Stimulated activated CD8-positive, alpha-beta memory T cell treated with anti-CD3 and anti-CD28 coated beads, Interleukin-15, amount 100 ng/mL, for 24 hours (primary cell): ENCODE results near the gene TIMP3.
"Not testable (repeated sequence)": the region's sequence is repeated elsewhere in the genome, so short reads cannot be mapped to it uniquely, and the experiment has no call there.

Experiments used
- DNase-seq: peaks from one replicate; pipeline ENCODE4 v3.0.0-alpha.2; 2020; ENCODE audit warnings: low read depth

Gene TIMP3

DNA sequence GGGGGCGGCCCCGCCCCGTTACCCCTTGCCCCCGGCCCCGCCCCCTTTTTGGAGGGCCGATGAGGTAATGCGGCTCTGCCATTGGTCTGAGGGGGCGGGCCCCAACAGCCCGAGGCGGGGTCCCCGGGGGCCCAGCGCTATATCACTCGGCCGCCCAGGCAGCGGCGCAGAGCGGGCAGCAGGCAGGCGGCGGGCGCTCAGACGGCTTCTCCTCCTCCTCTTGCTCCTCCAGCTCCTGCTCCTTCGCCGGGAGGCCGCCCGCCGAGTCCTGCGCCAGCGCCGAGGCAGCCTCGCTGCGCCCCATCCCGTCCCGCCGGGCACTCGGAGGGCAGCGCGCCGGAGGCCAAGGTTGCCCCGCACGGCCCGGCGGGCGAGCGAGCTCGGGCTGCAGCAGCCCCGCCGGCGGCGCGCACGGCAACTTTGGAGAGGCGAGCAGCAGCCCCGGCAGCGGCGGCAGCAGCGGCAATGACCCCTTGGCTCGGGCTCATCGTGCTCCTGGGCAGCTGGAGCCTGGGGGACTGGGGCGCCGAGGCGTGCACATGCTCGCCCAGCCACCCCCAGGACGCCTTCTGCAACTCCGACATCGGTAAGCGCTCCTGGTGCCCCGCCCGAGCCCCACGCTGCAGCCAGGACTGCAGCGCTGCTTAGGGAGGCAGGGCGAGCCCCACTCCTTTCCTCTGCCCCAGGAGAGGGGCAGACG is at the start of gene TIMP3:
TSS of gene TIMP3 (plus strand) at position 169 of the 700 bp plus-strand sequence. CDS start at position 466, 297 bp downstream.
- no peak for DNase-seq

DNA sequence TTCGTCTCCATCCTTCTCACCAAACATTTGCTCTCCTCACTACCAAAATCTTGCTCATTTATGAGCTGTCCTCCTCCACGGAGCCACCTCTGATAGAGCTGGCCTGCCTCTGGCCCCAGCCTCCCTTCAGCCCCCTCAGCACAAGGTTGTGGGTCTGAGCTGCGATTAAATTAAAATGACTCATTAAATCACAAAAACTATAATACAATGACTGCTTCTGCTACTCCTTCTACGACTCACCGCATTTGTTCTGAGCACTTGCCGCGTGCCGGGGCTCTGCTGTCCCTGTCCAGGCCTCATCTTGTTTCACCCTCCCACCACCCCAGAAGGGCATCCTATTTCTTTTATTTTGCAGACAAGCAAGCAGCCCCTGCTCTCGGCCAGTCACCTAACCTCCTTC is 49.2 kb upstream of the TIMP3 start:
- no peak for DNase-seq

DNA sequence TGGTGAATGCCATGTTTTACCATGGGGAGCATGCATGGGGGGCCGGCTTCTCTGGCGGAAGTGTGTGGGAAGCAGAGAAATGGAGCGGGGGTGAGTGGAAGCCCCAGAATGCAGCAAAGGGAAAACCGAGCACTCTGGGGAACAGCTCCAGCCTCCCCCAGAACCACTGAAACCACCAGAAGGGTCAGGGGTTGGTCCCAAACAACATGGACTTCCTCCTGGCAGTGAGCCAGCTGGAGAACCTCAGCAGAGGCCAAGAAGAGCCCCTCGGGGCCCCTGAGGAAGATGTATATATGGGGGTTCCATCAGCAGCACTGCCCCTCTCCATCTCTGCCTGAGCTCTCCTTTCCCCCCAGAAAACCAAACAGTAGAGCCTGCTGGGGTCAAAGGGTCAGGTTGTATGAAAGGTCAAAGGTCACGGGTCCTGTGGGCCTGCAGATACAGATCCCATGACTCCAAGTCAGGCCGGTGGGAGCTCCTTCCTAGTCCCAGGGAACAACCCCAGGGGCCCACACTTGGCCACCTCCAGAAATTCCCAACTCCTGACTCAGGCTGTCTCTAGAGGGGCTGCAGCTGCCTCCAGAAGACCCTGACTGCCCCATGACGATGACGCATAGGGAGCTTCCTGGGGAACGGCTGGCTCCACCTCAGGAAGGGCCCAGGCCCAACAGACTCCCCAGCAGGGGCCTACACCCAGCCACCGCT is 48.5 kb upstream of the TIMP3 start:
- DNase-seq, result no peak

DNA sequence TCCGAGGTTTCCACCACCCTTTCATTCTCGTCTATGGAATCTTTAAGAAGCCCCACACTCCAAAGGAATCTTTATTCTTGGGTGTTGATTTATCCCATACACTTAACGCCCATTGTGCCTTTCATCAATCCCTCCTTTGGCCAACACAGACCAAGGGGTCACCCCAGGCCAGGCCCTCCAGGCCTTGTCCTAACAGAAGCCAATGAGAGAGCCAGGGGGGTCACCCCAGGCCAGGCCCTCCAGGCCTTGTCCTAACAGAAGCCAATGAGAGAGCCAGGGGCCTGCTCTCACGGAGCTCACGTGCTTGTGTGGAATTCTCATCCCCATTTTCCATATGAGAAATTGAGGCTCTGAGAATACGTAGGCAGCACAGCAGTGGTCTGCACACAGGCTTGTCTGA is 47.9 kb upstream of the TIMP3 start:
- DNase-seq, result no peak

DNA sequence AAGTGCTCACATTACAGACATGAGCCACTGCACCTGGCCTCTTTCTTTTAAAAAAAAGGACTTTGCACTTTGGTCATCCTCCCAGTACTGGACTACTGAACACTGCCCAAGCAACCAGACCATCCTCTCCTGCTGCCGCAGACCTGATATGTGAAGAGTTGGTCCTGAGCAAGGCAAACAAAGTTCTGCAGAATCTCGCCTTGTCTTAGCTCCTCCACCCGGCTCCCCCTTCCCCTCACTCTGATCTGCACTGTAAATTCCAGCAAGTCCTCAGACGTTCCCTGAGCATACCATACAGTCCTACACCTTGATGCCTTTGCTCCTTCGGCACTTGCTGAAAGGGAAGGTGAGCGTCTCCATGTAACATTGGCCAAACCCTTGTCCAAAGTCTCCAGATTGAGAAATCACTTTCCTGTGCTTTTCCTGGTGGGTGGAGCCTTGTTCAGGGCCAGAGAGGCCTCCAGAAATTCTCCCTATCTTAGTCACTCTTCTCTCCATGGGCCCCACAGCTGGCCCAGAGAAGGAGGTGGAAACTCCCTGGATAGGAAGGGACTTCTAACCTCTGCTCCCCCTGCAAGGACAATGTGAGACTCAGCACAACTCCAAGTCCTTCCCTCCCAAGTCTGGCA is 47.0 kb upstream of the TIMP3 start:
- no peak for DNase-seq

DNA sequence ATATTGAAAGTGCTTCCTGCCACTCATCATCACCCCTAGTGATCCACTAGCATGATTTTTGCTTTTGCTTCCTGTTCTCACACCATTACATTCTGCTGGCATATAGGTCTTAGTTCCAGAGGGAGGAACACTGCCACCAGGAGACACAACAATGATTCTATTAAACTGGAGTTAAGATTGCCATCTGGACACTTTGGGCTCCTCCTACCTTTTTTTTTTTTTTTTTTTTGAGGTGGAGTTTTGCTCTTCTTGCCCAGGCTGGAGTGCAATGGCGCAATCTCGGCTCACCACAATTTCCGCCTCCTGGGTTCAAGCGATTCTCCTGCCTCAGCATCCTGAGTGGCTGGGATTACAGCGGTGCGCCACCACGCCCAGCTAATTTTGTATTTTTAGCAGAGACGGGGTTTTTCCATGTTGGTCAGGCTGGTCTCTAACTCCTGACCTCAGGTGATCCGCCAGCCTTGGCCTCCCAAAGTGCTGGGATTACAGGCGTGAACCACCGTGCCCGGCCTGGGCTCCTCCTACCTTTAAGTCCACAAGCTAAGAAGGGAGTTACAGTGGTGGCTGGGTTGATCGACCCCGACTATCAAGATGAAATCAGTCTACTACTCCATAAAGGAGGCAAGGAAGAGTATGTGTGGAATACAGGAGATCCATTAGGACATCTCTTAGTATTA is 44.3 kb upstream of the TIMP3 start:
- DNase-seq, result not testable (repeated sequence)

DNA sequence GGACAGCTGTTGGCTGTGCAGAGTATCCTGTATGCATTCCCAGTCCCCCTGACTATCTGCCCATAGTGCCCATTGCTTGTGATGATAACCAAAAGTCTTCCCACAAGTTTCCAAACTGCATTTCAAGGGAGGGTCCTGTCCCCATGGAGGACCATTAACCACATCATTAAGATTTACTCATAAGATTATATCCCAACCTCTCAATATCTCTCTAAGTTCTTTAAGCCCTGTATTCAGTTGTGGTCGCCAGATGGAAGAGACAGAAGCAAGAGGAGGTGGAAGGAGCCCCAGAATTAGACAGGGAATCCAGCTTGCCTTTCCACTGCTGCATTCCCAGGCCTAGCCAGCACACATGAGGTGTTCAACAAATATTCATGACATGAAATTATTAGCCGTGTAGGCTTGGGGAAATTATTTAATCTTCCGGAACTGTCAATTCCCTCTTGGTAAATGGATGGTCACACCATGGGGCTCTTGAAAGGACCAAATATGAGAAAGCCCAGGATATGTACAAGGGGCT is 42.6 kb upstream of the TIMP3 start:
- no peak for DNase-seq

DNA sequence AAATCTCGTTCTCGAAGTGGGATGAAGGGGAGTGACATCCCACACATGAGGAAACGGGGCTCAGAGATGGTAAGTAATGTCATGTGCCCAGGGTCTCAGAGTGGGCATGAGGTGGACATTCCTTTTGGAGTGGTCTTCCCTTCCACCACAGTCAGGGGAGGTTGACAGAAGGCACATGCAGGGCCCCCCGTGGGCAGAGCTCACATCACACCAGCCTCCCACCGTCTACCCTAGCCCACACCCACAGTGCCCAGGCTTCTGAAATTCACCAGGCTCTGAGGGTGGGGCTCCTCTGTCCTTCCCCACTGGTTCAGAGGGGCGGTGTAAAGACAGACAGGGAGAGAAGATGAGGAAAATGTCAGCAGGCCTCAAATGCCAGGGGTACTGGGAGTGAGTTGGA is 41.1 kb upstream of the TIMP3 start:
- no peak for DNase-seq

DNA sequence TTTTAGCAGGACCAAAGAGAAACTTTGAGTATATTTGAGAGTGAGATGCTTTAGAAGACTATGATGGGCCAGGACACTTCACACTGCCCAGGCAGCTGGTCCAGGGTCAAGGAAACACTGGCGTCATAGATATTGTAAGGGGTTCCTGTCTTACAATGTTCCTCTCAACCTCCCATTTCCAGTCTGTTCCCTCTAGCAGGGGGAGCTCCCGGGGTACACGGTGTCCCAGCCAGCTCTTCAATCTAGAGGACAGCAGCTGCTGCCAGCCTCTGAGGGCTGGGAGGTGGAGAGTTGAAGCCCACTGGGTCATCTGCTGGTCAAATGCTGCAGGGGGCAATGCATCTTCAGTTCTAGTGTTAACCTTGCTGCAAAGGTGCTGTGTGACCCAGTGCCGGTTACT is 40.7 kb upstream of the TIMP3 start:
- no peak for DNase-seq

DNA sequence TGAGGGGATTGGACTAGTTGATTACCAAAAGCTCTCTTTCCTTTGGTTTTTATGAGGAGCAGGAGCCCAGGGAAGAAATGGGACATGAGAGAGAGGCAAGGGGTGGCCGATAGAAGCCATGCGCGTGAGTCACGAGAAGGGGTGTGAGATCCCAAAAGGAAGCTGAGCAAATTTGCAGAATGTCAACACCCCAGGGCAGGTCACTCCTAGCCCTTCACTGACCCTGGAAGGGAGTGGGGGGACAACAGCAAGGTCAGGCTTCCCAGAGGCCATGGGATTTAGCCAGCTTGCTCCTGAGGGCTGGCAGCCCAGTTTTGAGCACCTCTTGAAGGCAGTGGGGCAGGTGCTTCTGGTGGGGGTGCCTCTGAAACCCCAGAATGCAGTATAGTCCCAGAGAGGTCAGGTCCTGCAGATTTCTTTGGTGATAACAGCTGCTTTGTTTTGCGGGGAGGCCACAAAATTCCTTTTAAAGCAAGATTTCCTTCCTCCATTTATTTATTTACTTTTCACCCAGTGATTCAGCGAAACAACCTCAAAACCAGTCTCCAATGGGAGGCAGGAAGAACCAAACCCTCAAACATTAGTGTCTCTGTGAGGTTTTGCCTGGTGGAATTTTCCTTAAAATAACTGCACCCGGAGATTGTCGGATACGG is 40.1 kb upstream of the TIMP3 start:
- DNase-seq, result no peak

DNA sequence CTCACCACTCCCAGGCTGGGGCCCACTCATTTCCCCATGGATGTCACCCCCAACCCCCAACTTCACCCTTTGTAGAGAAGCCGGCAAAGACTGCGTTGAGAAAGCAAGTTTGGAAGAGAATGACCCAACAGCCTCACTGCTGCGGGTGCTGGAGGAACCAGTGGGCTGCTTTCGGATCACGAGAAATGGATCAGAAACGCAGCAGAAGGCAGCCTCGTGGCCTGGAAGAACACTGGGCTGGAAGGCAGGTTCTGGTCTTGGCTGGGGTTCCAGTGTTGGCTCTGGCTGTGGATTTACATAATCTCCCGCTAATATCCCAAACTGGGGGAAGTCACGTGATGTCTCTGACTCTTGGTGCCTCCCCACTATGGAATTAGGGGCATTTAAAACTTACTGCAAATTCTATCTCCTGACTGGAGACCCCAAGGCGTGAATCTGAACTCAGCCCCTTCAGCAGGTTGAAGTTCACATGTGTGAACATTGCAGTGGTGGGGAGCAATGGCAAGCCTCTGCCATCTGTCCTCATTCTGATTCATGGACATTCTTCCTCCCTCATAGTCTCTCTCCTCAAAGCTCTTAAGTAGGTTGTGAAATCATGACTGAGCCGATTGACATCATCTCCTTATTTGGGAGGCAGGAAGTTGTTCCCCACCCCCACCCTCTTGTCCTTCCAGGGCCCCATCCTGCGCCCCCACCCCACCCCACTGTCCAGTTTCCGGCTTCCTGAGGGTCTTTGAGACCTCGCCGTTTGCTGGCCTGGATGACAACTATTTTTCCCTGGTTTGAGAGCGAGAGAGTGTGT is 37.0 kb upstream of the TIMP3 start:
- no peak for DNase-seq

DNA sequence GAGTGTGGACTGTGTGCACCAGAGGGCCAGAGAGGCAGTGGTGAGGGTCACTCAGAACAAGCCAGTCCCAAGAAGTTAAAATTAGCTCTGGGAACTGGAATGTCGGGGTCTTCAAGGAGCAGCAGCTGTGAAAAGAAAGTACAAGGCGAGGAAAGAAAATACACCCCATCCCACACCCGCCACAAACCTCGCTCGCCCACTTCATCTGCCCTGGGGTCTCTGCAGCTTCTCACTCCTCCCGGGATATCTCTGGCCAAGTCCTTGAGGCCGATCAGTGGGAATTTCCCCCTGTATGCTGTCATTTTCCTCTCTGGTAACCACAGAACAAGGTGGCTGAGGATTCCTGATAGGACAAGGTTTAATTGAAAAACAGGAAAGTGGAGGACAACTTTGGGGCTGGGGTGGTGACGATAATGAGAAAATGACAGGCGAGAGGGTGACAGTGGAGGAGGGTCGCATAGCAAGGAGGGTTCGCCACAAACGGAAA is 36.3 kb upstream of the TIMP3 start:
- DNase-seq, result no peak

DNA sequence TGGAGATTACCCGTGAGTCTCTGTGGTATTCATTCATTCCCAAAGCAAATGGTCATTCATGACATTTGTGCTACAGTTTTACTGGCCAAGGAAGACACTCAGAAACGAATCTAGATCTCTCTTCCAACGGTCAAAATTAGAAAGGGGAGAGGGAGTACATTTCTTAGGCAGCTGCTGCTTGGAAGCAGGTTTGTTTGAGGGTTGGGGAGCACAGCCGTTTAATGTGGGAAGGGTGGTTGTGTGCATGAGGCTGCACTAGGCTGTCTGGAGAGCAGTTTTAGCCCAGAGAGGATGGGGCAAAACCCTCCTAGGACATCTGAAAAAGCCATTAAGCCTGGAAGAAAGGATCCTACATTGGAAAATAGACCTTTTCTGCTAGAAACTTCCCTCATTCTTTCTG is 29.7 kb upstream of the TIMP3 start:
- DNase-seq, result no peak

DNA sequence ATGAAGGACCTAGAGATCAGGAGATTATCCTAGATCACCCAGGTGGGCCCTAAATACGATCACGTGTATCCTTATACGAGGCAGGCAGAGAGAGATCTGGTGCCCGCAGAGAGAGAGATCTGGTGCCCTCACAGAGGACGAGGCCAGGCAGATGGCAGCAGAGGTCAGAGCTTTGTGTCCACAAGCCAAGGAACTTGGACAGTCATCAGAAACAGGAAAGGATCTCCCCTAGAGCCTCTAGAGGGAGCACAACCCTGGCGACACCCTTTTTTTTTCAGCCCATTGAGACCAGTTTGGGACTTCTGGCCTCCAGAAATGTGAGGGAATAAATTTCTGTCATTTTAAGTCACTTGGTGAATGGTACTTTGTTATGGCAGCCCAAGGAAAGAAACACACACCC is 25.5 kb upstream of the TIMP3 start:
- DNase-seq, result no peak

DNA sequence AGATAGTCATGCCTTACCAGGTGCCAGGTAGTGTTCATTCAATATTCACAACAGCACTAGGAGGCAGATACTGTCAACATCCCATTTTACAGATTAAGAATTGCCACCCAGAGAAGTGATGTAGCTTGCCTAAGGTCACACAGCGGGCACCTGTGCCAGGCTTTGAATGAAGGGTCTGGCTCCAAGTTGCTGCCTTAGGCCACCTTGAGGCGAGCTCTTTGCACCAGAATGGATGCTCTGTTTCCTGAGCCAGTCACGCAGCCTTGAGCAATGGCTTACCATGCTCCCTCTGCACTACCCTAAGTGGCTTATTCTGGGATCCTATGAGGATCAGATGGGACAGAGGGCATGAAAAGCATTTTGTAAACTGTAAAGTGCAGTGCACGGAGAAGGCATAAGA is 25.1 kb upstream of the TIMP3 start:
- no peak for DNase-seq

DNA sequence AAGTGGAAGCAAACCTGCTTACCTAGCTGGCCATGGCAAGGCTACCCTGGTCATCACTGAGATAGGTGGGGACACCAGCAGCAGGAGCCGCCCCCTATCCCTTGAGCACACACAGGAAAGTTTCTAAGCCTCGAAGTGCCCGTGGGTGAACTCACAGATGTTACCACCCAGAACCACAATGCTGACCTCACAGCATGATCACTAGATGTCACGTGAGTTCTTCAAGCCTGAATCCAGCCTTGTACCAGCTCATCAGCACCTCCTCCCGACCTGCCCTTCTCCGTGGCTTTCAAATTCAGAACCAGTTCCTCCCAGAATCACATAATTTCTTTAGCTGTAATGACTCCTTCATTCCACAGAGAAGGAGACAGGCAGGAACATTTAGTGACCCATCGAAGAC is 24.7 kb upstream of the TIMP3 start:
- DNase-seq, result no peak

DNA sequence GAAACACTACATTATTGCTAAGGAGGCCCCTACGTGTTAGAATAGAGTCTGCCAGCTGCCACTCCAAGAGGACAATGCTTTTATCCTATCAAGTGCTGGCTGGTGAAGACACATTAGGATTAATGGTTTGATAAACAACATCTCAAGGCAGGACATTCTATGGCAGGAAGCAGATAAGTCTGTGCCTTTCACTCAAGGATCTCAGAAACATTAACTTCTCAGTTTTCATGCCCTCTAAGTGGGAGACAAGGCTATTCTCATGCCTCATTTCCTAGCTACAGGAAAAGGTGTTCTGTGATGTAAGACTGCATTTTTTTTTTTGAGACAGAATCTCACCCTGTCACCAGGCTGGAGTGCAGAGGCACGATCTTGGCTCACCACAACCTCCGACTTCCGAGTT is 23.5 kb upstream of the TIMP3 start:
- no peak for DNase-seq

DNA sequence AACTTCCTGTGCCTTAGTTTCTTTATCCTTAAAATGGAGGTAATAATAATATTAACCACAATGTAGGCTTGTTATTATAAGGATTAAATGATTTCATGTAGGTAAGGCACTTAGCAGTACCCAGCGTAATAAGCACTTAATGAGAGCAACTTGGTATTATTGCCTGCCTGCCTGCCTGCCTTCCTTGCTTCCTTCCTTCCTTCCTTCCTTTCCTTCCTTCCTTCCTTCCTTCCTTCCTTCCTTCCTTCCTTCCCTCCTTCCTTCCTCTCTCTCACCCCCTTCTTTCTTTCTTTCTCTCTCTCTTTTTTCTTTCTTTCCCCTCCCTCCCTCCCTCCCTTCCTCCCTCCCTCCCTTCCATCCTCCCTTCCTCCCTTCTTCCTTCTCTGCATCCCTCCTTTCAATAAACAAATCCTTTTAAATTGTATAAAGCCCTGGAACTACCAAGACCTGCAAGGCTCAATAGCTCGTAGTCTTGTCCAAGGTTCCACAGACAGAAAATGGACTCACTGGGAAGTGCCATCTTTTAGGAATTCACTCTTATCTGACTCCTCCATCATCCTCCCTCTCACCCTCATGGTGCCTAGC is 20.7 kb upstream of the TIMP3 start:
- DNase-seq, result no peak

DNA sequence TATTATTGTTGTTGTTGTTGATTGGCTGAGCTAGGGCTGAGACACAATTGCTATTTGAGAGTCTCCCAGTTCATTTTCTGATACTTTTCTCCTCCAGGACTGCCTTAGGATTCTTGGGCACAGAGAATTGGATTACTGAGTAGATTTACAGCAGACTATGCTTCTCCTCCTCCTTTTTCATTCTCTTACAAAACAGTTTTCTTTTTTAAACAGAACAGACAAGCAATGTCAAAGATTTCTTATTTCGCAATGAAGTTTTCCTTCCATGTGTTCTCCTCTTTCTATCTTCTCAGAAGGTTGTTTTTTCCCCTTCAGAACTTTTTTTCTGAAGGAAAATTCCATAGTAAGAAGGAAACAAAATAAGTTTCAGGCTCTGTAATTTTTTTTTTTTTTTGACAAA is 19.8 kb upstream of the TIMP3 start:
- no peak for DNase-seq

DNA sequence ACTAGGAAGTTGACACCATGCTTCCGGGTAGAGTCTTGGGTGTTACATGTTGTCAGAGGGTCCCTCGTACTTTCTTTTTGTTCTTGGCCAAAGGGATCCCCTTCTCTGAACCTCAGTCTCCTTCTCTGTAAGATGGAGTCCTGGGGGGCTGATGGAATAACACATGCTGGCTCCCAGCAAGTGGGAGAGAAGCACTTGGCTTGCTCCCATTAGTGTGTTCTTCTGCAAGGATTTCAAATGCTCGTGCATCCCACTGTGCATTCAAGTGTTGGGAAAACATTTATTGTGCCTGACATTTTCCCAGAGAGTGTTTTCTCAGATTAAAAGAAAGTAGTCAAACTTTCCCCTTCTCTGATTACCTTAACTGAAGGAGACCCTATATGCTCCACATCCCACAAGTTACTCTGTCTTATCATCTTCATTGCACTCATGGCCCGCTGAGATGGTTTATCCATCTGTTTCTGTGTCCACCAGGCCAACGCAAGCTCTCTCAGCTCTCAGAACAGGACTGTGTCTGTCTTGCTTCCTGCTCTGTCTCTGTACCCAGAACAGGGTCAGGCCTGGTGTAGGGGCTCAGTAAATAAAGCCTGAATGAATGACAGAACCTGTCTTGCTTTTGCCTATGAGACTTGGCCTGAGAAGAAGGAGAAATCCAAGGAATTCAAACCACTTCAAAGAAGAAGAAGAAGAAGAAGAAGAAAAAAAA is 16.0 kb upstream of the TIMP3 start:
- DNase-seq, result no peak
